PFSK-1 (cell line): ENCODE measurements around the gene PLA2G4E.

Experiments
- FOXP2 ChIP-seq: optimal IDR thresholded peaks from 2 replicates; pipeline ENCODE3; 2011; ENCODE audit warnings: borderline replicate concordance, control low read depth, inconsistent platforms; ENCODE audit not compliant: insufficient read depth; ENCODE audit errors: extremely low read length, extremely low read depth
- POLR2AphosphoS5 ChIP-seq: IDR thresholded peaks from 2 replicates; pipeline ENCODE4 v1.6.1; 2012; ENCODE audit warnings: low read depth, mild to moderate bottlenecking, control low read depth, low read length, moderate library complexity
- REST ChIP-seq, 2 experiments: IDR thresholded peaks; 2 replicates each; pipeline versions ENCODE4 v1.6.1 to v1.8.0; 2011 to 2012; ENCODE audit warnings: low read depth in 2 of 2, low read length in 2 of 2, control low read depth in 1 of 2, inconsistent platforms in 1 of 2, mild to moderate bottlenecking in 1 of 2, moderate library complexity in 1 of 2; ENCODE audit not compliant: insufficient read depth in 1 of 2
- SIN3A ChIP-seq: IDR thresholded peaks from 2 replicates; pipeline ENCODE4 v1.6.1; 2012; ENCODE audit warnings: mild to moderate bottlenecking, low read length, moderate library complexity, borderline replicate concordance; ENCODE audit not compliant: insufficient read depth
- TAF1 ChIP-seq: IDR thresholded peaks from 2 replicates; pipeline ENCODE4 v1.6.1; 2012; ENCODE audit warnings: low read length, control low read depth, borderline replicate concordance; ENCODE audit not compliant: insufficient read depth

The PLA2G4E gene

GRCh38 chr15:42063122-42063848, 42.4 kb upstream of the PLA2G4E start:
- TF ChIP-seq POLR2AphosphoS5, result no peak
- no peak for TF ChIP-seq REST (IDR thresholded peaks at IDR 0.05; ENCODE audit: insufficient read depth in 1 of 2, low read depth in 2 of 2, low read length in 2 of 2)
- no peak for TF ChIP-seq SIN3A
- no peak for TF ChIP-seq FOXP2
- no peak for TF ChIP-seq TAF1

GRCh38 chr15:42062284-42062806, 41.5 kb upstream of the PLA2G4E start:
- TF ChIP-seq REST (IDR thresholded peaks at IDR 0.05; ENCODE audit: insufficient read depth in 1 of 2, low read depth in 2 of 2, low read length in 2 of 2), result no peak
- TF ChIP-seq SIN3A, result no peak
- TF ChIP-seq TAF1, result no peak
- no peak for TF ChIP-seq FOXP2

- no peak for TF ChIP-seq POLR2AphosphoS5
- no peak for TF ChIP-seq TAF1
- no peak for TF ChIP-seq SIN3A
- TF ChIP-seq REST (IDR thresholded peaks at IDR 0.05; ENCODE audit: insufficient read depth in 1 of 2, low read depth in 2 of 2, low read length in 2 of 2), result no peak
- TF ChIP-seq FOXP2, result no peak
These were observed 40.0 kb upstream of the PLA2G4E start for GRCh38 chr15:42060797-42061196.

- TF ChIP-seq POLR2AphosphoS5 (no peak), TAF1 (no peak), REST (IDR thresholded peaks at IDR 0.05; ENCODE audit: insufficient read depth in 1 of 2, low read depth in 2 of 2, low read length in 2 of 2) (no peak), SIN3A (no peak), FOXP2 (no peak)
These were observed 39.6 kb upstream of the PLA2G4E start for GRCh38 chr15:42060477-42060763.
